ENCODE results near the gene C10orf71. TPM values are rescaled to one million over a fixed set of nuclear protein-coding genes. Genes with fewer than 3 reads are reported as not detected.
A peak's percentile ranks its signal among the peaks of the same experiment; 100 is the strongest.

Gene C10orf71, protein sequence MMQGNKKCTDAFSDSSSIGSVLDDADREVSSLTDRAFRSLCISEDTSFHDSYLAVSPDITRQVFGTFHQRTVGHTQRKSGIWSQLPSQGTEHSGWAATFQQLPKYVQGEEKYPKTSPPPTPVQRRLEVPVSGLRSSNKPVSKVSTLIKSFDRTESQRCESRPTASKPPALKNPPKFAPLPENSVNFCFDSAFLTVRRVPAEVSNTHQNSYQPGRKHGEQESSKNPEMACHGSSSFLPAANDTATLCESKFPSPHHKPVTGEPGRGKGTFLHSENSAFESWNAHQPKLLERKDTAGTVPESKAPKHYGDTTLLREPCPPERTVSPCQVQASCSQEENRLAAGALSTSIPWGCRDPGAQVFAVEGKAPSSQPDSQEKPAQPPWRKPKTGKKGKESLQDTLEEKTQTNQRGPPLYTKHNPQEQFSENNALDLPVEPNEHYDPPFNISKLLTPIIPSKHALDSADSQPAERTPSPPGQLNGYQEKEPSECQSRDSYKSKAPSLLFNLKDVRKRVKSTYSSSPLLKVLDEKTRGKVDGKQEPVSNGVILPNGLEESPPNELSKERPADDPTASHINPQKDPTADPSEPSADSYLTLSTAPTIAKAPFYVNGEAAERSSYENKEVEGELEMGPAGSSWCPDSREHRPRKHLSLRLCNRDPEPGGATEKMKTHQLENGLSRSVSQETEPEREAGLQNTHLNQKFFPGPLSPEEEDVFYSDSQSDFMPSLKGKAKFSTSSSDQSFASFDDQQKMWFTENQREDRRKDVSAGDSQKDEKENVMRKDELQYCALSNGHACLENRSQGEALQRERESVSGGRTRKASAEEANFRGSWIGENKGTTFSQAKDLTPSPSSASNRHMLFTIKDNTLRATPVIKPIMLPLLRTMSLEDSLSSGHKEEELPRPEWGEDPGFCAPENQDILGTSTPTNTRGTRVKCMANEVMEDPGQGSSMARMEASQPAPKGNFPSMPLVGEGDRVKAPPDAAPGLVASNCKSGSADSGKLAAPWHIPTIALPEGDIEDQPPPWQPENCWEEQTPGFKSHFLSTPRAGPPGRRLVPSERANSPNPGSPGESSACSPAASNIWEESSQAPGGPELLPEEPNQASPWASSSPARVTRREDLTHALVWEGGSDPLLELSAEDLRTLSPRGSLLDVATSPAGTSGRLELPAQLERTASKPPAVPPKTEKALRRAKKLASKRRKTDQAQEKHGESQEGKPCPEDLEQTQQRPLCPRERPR (N-terminal part only)
- not detected for total RNA-seq

DNA sequence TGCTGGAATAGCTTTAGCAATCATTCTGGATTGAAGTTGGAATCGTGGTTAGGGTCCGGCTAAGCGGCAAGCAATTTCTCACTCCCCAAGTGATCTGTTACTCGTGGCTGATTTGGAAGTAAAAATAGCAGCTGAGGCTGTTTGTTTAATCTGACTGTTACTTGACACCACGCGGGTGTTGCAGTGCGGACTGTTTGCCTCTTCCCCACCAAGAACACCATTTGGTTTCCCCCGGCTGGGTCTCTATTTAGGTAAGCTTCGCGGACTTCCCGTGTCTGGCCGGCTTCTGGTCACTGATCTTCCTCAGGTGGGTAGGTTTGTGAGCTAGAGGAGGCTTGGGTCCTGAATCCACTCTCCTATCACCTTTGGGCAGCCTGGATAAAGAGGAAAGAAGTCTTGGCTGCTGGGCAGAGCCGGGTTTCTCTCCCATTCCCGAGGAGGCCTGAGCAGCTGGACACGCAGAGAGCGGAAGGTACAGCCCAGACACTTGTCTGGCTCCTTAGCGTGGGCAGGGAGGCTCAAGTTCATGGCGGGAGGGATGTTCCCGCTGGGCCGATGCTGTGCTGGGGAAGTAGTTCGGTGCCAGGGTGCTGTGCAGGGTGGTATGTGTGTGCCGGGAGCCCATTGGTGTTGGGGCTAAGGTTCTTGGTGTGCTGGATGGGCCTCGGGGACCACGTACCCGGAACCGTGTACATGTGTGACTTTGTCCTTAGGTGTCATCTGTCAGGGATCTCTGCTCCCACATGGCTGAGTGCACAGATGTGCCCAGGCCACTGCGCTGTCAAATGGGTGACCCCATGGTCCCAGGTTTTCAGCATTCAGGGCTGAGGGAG lies at the start of gene C10orf71:
Gene C10orf71, plus strand, starts transcription at position 188 of the 833 bp plus-strand sequence. CDS start 23,376 bp downstream, outside the sequence.
- Mint-ChIP-seq H3K27ac (no peak within 1 kb of the TSS), H3K4me1 (peaks cover 3% of the 10 kb centered on the region)
- CTCF ChIA-PET, result no interaction called here

DNA sequence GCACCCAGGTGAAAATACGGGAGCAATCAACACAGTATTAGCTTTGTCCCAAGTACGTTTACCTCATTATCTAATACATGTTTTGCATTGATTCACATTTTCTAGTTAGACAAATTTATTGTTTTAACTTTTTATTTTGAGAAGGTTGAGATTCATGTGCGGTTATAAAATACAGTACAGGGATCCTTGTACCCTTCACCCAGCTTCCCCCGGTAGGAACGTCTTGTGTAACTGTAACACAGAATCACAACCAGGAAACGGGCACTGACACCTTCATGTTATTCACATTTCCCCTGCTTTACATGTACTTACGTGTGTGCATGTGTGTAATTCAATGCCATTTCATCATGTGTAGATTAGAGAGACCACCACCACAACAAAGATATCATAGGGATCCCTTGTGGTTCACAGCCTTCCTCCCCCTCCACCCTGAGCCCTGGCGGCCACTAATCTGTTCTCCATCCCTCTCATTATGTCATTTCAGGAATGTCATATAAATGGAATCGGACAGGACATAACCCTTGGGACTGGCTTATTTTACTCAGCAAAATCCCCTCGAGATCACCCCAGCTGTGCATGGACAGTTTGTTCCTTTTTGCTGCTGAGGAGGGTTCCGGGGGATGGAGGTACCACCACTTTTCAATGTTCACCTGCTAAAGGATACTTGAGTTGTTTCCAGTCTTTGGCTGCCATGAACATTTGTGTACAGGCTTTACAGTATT lies 46.5 kb upstream of the C10orf71 start:
- Mint-ChIP-seq H3K4me1 (peaks cover 8% of the 10 kb centered on the region), H3K36me3 (no peaks in the 10 kb centered on the region), H3K27ac (no peak overlapping the region), H3K9me3 (ENCODE audit: low read depth) (no peaks in the 10 kb centered on the region), H3K27me3 (peaks cover 6% of the 10 kb centered on the region), H3K4me3 (no peak overlapping the region)
- no peak for DNase-seq
- no peak for ATAC-seq
- CTCF ChIA-PET, result no interaction called here

More for the DNA sequence above, at the start of gene C10orf71:
- H3K4me3 Mint-ChIP-seq, result no peak within 1 kb of the TSS
- ATAC-seq (no peak), DNase-seq (no peak)
- H3K27me3 Mint-ChIP-seq, result peaks cover 16% of the 10 kb centered on the region
- H3K36me3 Mint-ChIP-seq, result no peaks in the 10 kb centered on the region
- no peaks in the 10 kb centered on the region for H3K9me3 Mint-ChIP-seq (ENCODE audit: low read depth)

DNA sequence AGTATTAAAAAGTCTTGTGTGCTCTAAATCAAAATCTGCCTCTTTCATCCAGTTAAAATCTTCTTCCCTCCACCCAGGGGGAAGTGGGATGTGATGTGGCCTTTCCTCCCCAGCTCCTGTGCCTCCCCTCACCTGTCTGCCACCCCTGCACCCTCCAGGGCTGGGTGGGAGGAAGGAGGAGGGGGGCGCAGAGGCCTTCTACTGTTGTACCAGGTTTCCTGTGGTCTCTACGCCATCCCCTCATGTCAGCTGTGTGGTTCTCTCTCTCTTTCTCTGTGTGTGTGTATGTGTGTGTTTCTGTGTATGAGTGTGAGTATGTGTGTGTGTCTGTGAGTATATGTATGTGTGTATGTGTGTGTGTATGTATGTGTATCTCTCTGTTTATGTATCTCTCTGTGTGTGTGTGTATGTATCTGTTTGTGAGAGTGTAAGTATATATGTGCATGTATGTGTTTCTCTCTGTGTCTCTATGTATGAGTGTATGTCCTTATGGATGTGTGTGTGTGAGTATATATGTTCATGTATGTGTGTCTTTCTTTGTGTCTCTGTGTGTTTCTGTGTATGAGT lies 45.5 kb upstream of the C10orf71 start:
- ATAC-seq (peak; percentile 22), DNase-seq (no peak)
- H3K9me3 Mint-ChIP-seq (ENCODE audit: low read depth), result no peaks in the 10 kb centered on the region
- H3K27me3 Mint-ChIP-seq, result peaks cover 2% of the 10 kb centered on the region
- peaks cover 8% of the 10 kb centered on the region for H3K4me1 Mint-ChIP-seq
- no peak overlapping the region for H3K27ac Mint-ChIP-seq
- H3K36me3 Mint-ChIP-seq, result no peaks in the 10 kb centered on the region
- no peak overlapping the region for H3K4me3 Mint-ChIP-seq
- CTCF ChIA-PET, result no interaction called here

DNA sequence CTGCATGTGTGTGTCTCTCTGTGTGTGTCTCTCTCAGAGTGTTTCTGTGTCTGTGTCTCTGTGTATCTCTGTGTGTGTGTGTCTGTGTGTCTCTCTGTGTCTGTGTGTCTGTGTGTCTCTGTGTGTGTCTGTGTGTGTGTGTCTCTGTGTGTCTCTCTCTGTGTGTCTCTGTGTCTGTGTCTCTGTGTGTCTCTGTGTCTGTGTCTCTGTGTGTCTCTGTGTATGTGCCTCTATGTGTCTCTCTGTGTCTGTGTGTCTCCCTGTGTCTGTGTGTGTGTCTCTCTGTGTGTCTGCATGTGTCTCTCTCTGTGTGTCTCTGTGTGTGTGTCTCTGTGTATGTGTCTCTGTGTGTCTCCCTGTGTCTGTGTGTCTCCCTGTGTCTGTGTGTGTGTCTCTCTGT lies 44.8 kb upstream of the C10orf71 start:
- H3K27ac Mint-ChIP-seq, result no peak overlapping the region
- CTCF ChIA-PET, result no interaction called here
- no peaks in the 10 kb centered on the region for H3K36me3 Mint-ChIP-seq
- peaks cover 8% of the 10 kb centered on the region for H3K4me1 Mint-ChIP-seq
- H3K9me3 Mint-ChIP-seq (ENCODE audit: low read depth), result no peaks in the 10 kb centered on the region
- H3K4me3 Mint-ChIP-seq, result no peak overlapping the region
- no peak for ATAC-seq
- no peaks in the 10 kb centered on the region for H3K27me3 Mint-ChIP-seq
- no peak for DNase-seq

DNA sequence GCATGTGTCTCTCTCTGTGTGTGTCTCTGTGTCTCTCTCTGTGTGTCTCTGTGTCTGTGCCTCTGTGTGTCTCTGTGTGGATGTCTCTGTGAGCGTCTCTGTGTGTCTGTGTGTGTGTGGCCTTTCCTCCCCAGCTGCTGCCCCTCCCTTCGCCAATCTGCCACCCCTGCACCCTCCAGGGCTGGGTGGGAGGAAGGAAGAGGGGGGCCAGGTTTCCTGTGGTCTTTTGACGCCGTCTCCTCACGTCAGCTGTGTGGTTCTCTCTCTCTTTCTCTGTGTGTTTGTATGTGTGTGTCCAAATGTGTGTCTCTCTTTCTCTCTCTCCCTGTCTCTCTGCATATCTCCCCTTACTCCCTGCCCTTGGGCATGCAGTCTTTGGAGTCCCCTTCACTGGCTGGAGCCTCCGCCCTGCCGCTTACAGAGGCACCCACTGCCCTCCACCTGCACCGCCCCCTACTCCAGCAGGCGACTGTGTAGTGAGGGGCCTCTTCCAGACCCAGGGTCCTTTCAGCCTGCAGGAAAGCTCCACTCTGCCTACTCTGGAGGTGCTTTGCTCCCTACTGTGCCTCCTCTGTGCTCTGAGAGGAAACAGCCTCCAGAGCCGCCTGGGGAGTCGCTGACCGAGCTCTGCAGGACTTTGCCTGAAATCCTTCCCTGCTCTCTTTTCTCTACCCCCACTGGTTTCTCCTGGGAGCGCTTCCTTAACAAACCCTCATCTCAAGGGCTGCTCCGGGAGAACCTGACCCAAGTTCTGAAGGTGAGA lies 44.2 kb upstream of the C10orf71 start:
- no peak overlapping the region for H3K27ac Mint-ChIP-seq
- no peaks in the 10 kb centered on the region for H3K9me3 Mint-ChIP-seq (ENCODE audit: low read depth)
- H3K4me1 Mint-ChIP-seq, result peaks cover 8% of the 10 kb centered on the region
- ATAC-seq (peak; percentile 82), DNase-seq (peak; percentile 77)
- CTCF ChIA-PET, result no interaction called here
- H3K27me3 Mint-ChIP-seq, result no peaks in the 10 kb centered on the region
- H3K4me3 Mint-ChIP-seq, result no peak overlapping the region
- H3K36me3 Mint-ChIP-seq, result no peaks in the 10 kb centered on the region

DNA sequence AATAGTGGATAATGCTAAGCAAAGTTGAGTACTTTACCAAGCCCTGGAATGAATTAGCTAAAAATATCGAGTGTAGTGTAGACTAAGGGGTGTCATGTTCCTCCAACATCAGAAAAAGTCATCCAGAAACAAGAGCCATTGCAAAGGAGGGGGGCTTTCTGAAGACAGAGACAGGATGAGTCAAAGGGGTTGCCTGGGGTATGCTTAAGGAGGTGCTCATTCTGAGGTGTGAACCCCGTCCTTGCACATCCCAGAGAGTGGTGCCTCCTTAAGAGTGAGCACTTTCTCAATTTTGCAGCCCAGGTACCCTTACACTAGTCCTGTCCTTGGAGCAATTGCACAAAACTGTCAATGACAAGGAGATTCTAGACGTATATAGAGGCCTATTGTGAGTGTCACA lies 43.1 kb upstream of the C10orf71 start:
- Mint-ChIP-seq H3K27me3 (peaks cover 3% of the 10 kb centered on the region), H3K36me3 (no peaks in the 10 kb centered on the region), H3K27ac (no peak overlapping the region), H3K4me1 (peaks cover 8% of the 10 kb centered on the region), H3K9me3 (ENCODE audit: low read depth) (no peaks in the 10 kb centered on the region), H3K4me3 (no peak overlapping the region)
- no peak for DNase-seq
- CTCF ChIA-PET, result no interaction called here
- no peak for ATAC-seq

DNA sequence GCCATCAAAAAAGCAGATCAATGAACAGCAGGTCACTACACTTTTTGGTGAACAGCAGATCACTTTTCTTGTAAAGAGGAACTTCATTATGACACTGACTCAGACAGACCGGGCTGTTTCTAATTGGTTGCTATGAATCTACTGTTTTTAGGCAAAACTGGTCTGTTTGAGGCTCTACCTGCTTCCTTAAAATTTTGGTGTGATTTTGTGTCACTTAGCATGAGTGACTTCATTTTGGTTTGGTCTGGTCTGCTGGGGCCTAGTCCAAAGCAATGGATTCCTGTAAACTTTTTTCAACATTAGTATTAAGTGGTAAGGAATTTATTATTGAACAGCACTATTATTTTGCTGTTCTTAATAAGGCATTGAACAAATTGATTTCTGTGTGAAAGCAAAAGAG lies 41.8 kb upstream of the C10orf71 start:
- Mint-ChIP-seq H3K9me3 (ENCODE audit: low read depth) (no peaks in the 10 kb centered on the region), H3K27ac (no peak overlapping the region), H3K4me3 (no peak overlapping the region), H3K27me3 (peaks cover 5% of the 10 kb centered on the region), H3K36me3 (no peaks in the 10 kb centered on the region), H3K4me1 (peaks cover 8% of the 10 kb centered on the region)
- DNase-seq, result no peak
- CTCF ChIA-PET, result no interaction called here
- ATAC-seq, result no peak

DNA sequence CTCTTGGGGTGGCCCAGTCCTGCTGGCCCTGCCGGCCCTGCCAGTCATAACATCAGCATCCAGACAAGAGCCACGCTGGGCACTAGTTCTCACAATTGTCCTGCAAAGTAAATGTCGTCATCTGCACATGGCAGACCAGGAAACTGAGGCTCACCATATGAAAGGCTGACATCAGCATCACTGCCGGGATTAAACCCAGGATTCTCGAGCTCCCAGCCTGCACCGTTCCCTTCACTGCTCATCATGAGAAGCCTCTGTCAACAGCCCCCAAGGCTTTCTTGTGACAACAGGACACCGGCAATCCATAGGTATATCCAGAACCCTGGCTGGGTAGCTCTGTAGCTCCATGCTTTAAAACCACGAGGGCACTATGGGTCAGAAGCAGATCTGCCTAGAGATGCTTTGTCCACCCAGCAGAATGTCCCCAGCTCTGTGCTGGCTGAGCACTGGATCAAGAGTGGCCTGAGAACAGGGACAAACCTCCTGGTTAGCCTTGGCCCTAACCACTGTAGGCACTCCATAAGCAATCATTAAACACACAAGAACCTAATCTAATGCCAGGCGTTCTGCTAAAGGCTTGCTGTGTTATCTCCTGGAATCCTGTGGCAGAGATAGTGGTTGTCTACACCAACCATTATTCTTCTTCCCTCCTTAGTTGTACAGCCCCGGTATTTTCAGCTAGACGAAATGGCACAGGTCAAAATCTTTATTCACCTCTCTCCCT lies 41.2 kb upstream of the C10orf71 start:
- Mint-ChIP-seq H3K9me3 (ENCODE audit: low read depth) (no peaks in the 10 kb centered on the region), H3K4me3 (no peak overlapping the region), H3K27me3 (peaks cover 5% of the 10 kb centered on the region), H3K27ac (no peak overlapping the region), H3K4me1 (peaks cover 8% of the 10 kb centered on the region), H3K36me3 (no peaks in the 10 kb centered on the region)
- DNase-seq, result no peak
- CTCF ChIA-PET, result no interaction called here
- ATAC-seq, result no peak

DNA sequence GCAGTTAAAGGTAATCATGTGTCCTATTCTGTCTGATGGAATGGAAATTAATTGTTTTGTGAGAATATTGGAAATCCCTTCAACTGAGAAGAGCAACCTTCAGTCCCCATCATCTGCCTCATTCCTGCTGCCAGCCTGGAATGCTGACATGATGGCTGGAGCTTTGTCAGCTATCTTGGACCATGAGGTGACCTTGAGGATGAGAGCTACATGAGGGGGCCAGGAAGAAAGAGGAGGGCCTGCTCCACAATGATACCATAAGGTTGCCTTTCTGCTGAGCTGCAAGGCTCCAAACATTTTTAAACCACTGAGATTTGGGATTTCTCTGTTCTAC lies 40.7 kb upstream of the C10orf71 start:
- Mint-ChIP-seq H3K9me3 (ENCODE audit: low read depth) (no peaks in the 10 kb centered on the region), H3K36me3 (no peaks in the 10 kb centered on the region), H3K4me1 (peaks cover 8% of the 10 kb centered on the region), H3K4me3 (no peak overlapping the region), H3K27me3 (peaks cover 7% of the 10 kb centered on the region), H3K27ac (no peak overlapping the region)
- CTCF ChIA-PET, result interaction anchor here (0.9 kb wide), 1 partner anchor 18 kb away, joined by 3 read pairs; no protein-coding TSS in a partner anchor
- DNase-seq (no peak), ATAC-seq (no peak)

DNA sequence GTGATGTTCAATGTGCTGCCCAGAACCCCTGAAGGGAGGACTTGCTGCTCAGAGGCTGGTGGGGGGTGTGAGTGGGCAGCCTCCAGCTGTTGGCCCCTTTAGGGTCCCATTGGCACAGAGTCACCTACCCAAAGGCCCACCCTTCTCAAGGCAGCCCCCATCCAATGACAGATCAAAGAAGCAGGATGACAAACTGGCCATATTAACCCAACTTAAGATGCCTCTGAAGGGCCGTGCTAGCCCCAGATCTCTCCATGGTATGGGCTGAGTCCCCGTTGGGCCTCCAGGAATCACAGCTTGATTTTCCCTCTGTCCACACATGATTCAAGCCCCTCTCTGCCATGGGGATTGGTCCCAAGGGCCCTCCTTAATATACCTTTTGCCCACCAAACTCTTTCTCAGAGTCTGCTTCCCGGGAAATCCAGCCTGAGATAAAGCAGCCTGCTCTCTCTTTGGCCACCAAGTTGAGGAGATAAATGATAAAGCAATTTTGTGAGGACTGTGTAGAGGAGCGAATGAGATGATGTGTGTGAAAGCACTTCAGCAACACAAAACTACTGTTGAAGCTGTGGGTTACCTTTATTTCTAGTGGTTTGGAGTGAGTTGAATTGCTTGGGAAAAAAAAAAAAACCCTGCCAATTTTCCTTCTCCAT lies 38.2 kb upstream of the C10orf71 start:
- Mint-ChIP-seq H3K27me3 (peaks cover 17% of the 10 kb centered on the region), H3K4me3 (no peak overlapping the region), H3K9me3 (ENCODE audit: low read depth) (peaks cover 4% of the 10 kb centered on the region), H3K36me3 (peaks cover 3% of the 10 kb centered on the region), H3K4me1 (peaks cover 4% of the 10 kb centered on the region), H3K27ac (no peak overlapping the region)
- DNase-seq (no peak), ATAC-seq (no peak)
- CTCF ChIA-PET, result no interaction called here

DNA sequence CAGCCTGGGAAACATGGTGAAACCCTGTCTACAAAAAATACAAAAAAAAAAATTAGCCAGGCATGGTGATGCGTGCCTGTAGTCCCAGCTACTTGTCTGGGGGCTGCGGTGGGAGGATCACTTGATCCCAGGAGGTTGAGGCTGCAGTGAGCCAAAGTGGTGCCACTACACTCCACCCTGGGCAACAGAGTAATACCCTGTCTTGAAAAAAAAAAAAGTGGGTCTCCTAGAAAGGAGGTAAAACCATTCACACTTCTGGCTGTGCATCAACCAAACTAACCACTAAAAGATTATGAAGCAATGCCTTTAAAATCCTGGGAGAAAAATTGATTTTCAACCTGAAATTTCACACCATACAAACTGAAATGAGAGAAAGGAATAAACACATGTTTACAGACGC lies 35.4 kb upstream of the C10orf71 start:
- no peak for ATAC-seq
- Mint-ChIP-seq H3K9me3 (ENCODE audit: low read depth) (peaks cover 6% of the 10 kb centered on the region), H3K4me3 (no peak overlapping the region), H3K4me1 (no peaks in the 10 kb centered on the region), H3K27ac (no peak overlapping the region), H3K27me3 (peaks cover 28% of the 10 kb centered on the region), H3K36me3 (peaks cover 8% of the 10 kb centered on the region)
- CTCF ChIA-PET, result no interaction called here
- no peak for DNase-seq
